ENCODE measurements around the gene CPSF3.

- TF ChIP-seq, protein P1, sequence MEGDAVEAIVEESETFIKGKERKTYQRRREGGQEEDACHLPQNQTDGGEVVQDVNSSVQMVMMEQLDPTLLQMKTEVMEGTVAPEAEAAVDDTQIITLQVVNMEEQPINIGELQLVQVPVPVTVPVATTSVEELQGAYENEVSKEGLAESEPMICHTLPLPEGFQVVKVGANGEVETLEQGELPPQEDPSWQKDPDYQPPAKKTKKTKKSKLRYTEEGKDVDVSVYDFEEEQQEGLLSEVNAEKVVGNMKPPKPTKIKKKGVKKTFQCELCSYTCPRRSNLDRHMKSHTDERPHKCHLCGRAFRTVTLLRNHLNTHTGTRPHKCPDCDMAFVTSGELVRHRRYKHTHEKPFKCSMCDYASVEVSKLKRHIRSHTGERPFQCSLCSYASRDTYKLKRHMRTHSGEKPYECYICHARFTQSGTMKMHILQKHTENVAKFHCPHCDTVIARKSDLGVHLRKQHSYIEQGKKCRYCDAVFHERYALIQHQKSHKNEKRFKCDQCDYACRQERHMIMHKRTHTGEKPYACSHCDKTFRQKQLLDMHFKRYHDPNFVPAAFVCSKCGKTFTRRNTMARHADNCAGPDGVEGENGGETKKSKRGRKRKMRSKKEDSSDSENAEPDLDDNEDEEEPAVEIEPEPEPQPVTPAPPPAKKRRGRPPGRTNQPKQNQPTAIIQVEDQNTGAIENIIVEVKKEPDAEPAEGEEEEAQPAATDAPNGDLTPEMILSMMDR (conservative IDR thresholded peaks at IDR 0.05; ENCODE audit: low read depth, low read length), result no peak
- no peak for TF ChIP-seq EZH2 (IDR thresholded peaks at IDR 0.05; ENCODE audit: borderline replicate concordance, low read depth, low read length, poor library complexity, severe bottlenecking)
These were observed 59.7 kb downstream of the CPSF3 start for GRCh38 chr2:9483107-9483506.
